Loucy (cell line): ENCODE results near the gene PODXL2.

Source experiments
- H2AFZ ChIP-seq: fragments of 200-600 bp; sonication (generic); 2 replicates; pipeline ENCODE4 v1.6.0; 2016; ENCODE audit warnings: antibody characterized with exemption, mild to moderate bottlenecking, low read length, moderate library complexity
- H3F3A ChIP-seq: fragments of 200-600 bp; 2 replicates; pipeline ENCODE4 v1.6.0; 2016; ENCODE audit warnings: antibody characterized with exemption, low read depth, mild to moderate bottlenecking
- H3K27me3 ChIP-seq: fragments of 200-600 bp; sonication (generic); 2 replicates; pipeline ENCODE4 v1.6.1; 2014; ENCODE audit warnings: low read length, mild to moderate bottlenecking; ENCODE audit not compliant: insufficient read depth, poor library complexity, severe bottlenecking
- H3K36me3 ChIP-seq: fragments of 200-600 bp; sonication (generic); 2 replicates; pipeline ENCODE4 v1.6.1; 2016; ENCODE audit warnings: low read length; ENCODE audit not compliant: insufficient read depth
- H3K4me1 ChIP-seq: fragments of 200-600 bp; sonication (generic); 2 replicates; pipeline ENCODE4 v1.5.1; 2014; ENCODE audit warnings: low read length, mild to moderate bottlenecking; ENCODE audit not compliant: insufficient read depth, poor library complexity, severe bottlenecking
- H3K4me2 ChIP-seq: fragments of 200-600 bp; sonication (generic); 2 replicates; pipeline ENCODE4 v1.6.0; 2014; ENCODE audit warnings: antibody characterized with exemption, low read length, low read depth, mild to moderate bottlenecking; ENCODE audit not compliant: poor library complexity, severe bottlenecking
- H3K4me3 ChIP-seq: fragments of 200-600 bp; sonication (generic); 2 replicates; pipeline ENCODE4 v1.5.1; 2014; ENCODE audit warnings: low read length, mild to moderate bottlenecking, mixed read lengths; ENCODE audit not compliant: poor library complexity, severe bottlenecking
- H3K79me2 ChIP-seq: fragments of 200-600 bp; sonication (generic); 2 replicates; pipeline ENCODE4 v1.6.1; 2014; ENCODE audit warnings: low read length; ENCODE audit not compliant: insufficient read depth
- H3K9ac ChIP-seq: fragments of 200-600 bp; sonication (generic); 2 replicates; pipeline ENCODE4 v1.6.0; 2014; ENCODE audit warnings: mild to moderate bottlenecking, low read depth, low read length, moderate library complexity; ENCODE audit not compliant: poor library complexity, severe bottlenecking
- H3K9me2 ChIP-seq: fragments of 200-600 bp; sonication (generic); replicated peaks from 2 replicates; pipeline ENCODE4 v1.6.1; 2016; ENCODE audit warnings: low read depth, low read length, mixed read lengths
- H3K9me3 ChIP-seq: fragments of 200-600 bp; sonication (generic); 2 replicates; pipeline ENCODE4 v1.6.1; 2014; ENCODE audit warnings: mild to moderate bottlenecking, antibody characterized with exemption, low read length, low read depth; ENCODE audit not compliant: insufficient read depth
- H4K20me1 ChIP-seq: fragments of 200-600 bp; sonication (generic); 2 replicates; pipeline ENCODE4 v1.6.0; 2014; ENCODE audit warnings: antibody characterized with exemption, low read length, mild to moderate bottlenecking; ENCODE audit not compliant: insufficient read depth, poor library complexity, severe bottlenecking
- CTCF ChIP-seq: fragments of 200-600 bp; sonication (generic); conservative IDR thresholded peaks from 2 replicates; pipeline ENCODE4 v1.5.1; 2014; ENCODE audit warnings: mild to moderate bottlenecking, antibody characterized with exemption, low read length
- EZH2phosphoT487 ChIP-seq: fragments of 200-600 bp; IDR thresholded peaks from 2 replicates; pipeline ENCODE4 v1.6.1; 2018; ENCODE audit warnings: antibody characterized with exemption, mild to moderate bottlenecking, moderate library complexity, borderline replicate concordance

The PODXL2 gene

DNA sequence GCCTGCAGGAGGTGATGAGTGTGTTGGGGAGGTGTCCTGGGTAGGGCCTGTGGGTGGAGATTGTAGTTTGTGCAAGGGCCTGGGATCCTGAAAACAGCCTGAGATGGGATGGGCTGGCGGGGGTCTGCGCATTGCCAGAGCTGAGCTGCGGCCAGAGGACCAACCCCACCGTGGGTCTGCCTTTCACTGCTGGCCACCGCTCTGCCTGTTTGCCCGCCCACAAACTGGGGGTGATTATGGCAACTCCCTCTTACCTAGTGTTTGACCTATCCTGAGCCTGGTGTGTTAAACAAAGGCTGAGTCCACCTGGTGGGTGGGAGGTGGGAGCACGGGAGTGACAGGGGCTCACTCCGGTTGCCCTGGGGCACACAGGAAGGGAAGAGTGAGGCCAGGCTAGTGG is 53.6 kb downstream of the PODXL2 start:
- Histone ChIP-seq H3K9ac (no peak overlapping the region), H3K79me2 (no peaks in the 10 kb centered on the region), H3K27me3 (no peaks in the 10 kb centered on the region), H3K4me3 (no peak overlapping the region), H3K4me1 (no peaks in the 10 kb centered on the region), H3K9me2 (no peaks in the 10 kb centered on the region), H3K36me3 (no peaks in the 10 kb centered on the region), H3K4me2 (no peak overlapping the region), H4K20me1 (no peaks in the 10 kb centered on the region), H3K9me3 (no peaks in the 10 kb centered on the region), H2AFZ (no peak overlapping the region), H3F3A (peaks cover 5% of the 10 kb centered on the region; the same call in 1 of the 2 replicates)
- TF ChIP-seq EZH2phosphoT487 (no peak), CTCF (no peak)

- Histone ChIP-seq H3K9me3 (no peaks in the 10 kb centered on the region), H3K4me3 (no peak overlapping the region), H2AFZ (no peak overlapping the region), H3K9me2 (no peaks in the 10 kb centered on the region), H3K4me2 (no peak overlapping the region), H3K79me2 (no peaks in the 10 kb centered on the region), H3F3A (peaks cover 5% of the 10 kb centered on the region; the same call in 1 of the 2 replicates), H3K9ac (no peak overlapping the region), H3K36me3 (peaks cover 7% of the 10 kb centered on the region; the same call in 1 of the 2 replicates), H3K27me3 (no peaks in the 10 kb centered on the region), H4K20me1 (no peaks in the 10 kb centered on the region), H3K4me1 (no peaks in the 10 kb centered on the region)
- TF ChIP-seq EZH2phosphoT487: no peak
- no peak for TF ChIP-seq CTCF
Measured at GRCh38 chr3:127684871-127685707, 56.1 kb downstream of the PODXL2 start.

DNA sequence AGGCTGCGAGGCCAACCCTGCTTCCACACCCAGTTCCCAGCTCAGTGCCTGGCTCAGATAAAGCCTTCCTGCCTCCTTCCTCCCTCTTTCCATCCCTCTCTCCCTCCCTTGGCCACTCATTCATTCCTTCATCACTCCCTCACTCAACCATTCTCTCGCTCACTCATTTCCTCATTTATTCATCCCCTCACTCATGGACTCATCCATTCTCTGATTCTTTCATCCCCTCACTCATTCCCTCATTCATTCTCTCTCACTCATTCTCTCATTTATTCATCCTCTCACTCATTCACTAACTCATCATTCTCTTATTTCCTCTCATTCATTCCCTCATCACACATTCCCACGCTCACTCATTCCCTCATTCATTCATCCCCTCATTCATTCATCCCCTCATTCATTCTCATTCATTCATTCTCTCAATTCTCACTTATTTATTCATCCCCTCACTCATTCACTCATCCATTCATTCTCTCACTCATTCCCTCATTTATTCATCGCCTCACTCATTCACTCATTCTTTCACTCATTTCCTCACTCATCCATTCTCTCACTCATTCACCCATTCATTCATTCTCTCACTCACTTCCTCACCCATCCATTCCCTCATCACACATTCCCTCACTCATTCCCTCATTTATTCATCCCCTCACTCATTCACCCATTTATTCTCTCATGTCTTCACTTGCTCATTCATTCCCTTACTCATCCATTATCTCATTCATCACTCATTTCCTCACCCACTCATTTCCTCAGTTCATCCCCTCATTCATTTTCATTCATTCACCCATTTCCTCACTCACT is 56.9 kb downstream of the PODXL2 start:
- peaks cover 5% of the 10 kb centered on the region; the same call in 1 of the 2 replicates for H3F3A ChIP-seq
- no peak overlapping the region for H2AFZ ChIP-seq
- no peaks in the 10 kb centered on the region for H3K9me2 ChIP-seq
- no peak overlapping the region for H3K4me2 ChIP-seq
- H4K20me1 ChIP-seq: no peaks in the 10 kb centered on the region
- H3K4me1 ChIP-seq: no peaks in the 10 kb centered on the region
- H3K4me3 ChIP-seq: no peak overlapping the region
- H3K79me2 ChIP-seq: no peaks in the 10 kb centered on the region
- H3K36me3 ChIP-seq: peaks cover 12% of the 10 kb centered on the region; the same call in 1 of the 2 replicates
- no peaks in the 10 kb centered on the region for H3K9me3 ChIP-seq
- H3K9ac ChIP-seq: no peak overlapping the region
- no peaks in the 10 kb centered on the region for H3K27me3 ChIP-seq
- TF ChIP-seq EZH2phosphoT487: no peak
- TF ChIP-seq CTCF: no peak
